Colonic mucosa (tissue), 4 donors: Measurements from ENCODE around the gene GPR141. TPM values are rescaled to one million over a fixed set of nuclear protein-coding genes. Genes with fewer than 3 reads are reported as not detected.

ENCODE experiments used
- DNase-seq: peaks from one replicate; pipeline ENCODE4 v3.0.0-alpha.2; 2020
- H3K27ac ChIP-seq: fragments of 200-600 bp; one replicate; pipeline ENCODE4 v1.8.0; 2021
- H3K27me3 ChIP-seq: fragments of 200-600 bp; one replicate; pipeline ENCODE4 v1.8.0; 2021
- H3K36me3 ChIP-seq: fragments of 200-600 bp; one replicate; pipeline ENCODE4 v1.8.0; 2021
- H3K4me1 ChIP-seq: fragments of 200-600 bp; one replicate; pipeline ENCODE4 v1.8.0; 2021; ENCODE audit warnings: mild to moderate bottlenecking
- H3K4me3 ChIP-seq: fragments of 200-600 bp; one replicate; pipeline ENCODE4 v1.8.0; 2021
- H3K9ac ChIP-seq, 2 donors: one replicate each; pipeline ENCODE4 v1.7.0; 2013; ENCODE audit warnings: control low read depth in 2 of 2, low read depth in 2 of 2, low read length in 2 of 2
- H3K9me3 ChIP-seq: fragments of 200-600 bp; one replicate; pipeline ENCODE4 v1.8.0; 2021
- intact Hi-C: fragments of 100-400 bp; cut with DNase I; formaldehyde crosslinking; loops from one replicate; pipeline ENCODE4 v1.14.1; 2022
- total RNA-seq, 2 donors: library from RNA; stranded (reverse); fragmentation: NEBNext Ultra II Directional in 1 of 2; extraction: Animal tissue kit (Norgen Biotek cat#: 25700) in 1 of 2; gene quantifications; one replicate each; pipeline ENCODE4 v1.2.1, GENCODE V29; 2021
- TF ChIP-seq, protein P1 (sequence below): fragments of 200-600 bp; IDR thresholded peaks from one replicate; pipeline ENCODE4 v1.8.0; 2022; ENCODE audit warnings: antibody characterized with exemption, mild to moderate bottlenecking
- donor health status: healthy.
- donor health status: DM: no; HTN: no; CAD: no.
- donor health status: DM: no; HTN: no; CAD: no.

The GPR141 gene
- total RNA-seq, 2 donors from 2014 or later, result 0.40 to 0.58 TPM

DNA sequence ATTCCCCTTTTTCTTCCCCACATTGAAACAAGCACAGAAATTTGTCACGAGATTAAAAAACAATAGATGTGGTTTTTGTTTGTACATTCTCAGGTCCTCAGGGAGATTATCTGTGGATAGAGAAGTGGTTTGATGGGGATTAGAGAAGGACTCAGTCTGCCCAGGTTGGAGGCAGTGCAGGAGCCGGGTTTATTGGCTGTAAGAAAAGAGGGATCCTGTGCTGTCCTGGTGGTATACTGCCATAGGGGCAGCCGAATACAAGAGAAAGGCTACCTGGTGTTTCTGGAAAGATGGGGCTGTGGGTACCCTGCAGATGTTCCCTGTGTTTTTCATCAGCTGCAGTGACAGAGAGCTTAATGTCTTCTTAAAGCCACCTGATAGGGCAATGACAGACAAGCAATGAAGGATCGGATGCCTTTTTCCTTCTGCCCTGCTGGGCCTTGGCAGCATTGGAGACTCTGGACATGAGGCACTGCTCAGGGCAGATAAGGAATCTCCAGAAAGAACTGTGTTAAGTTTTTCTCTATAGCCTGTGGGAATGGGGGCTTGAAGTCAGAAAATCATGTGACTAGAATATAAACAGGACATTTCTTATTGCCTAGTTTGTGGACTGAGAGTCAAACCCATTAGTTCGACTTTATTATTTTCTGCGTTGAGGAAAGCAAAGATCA, 18.1 kb upstream of the GPR141 start:
- TF ChIP-seq, protein P1, sequence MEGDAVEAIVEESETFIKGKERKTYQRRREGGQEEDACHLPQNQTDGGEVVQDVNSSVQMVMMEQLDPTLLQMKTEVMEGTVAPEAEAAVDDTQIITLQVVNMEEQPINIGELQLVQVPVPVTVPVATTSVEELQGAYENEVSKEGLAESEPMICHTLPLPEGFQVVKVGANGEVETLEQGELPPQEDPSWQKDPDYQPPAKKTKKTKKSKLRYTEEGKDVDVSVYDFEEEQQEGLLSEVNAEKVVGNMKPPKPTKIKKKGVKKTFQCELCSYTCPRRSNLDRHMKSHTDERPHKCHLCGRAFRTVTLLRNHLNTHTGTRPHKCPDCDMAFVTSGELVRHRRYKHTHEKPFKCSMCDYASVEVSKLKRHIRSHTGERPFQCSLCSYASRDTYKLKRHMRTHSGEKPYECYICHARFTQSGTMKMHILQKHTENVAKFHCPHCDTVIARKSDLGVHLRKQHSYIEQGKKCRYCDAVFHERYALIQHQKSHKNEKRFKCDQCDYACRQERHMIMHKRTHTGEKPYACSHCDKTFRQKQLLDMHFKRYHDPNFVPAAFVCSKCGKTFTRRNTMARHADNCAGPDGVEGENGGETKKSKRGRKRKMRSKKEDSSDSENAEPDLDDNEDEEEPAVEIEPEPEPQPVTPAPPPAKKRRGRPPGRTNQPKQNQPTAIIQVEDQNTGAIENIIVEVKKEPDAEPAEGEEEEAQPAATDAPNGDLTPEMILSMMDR, result no peak
- Histone ChIP-seq H3K4me3 (no peak overlapping the region), H3K9ac (no peak overlapping the region), H3K4me1 (no peaks in the 10 kb centered on the region), H3K9me3 (no peaks in the 10 kb centered on the region), H3K36me3 (no peaks in the 10 kb centered on the region), H3K27ac (no peak overlapping the region), H3K27me3 (no peaks in the 10 kb centered on the region)
- intact Hi-C loops, result no loop called here
- DNase-seq, result no peak

DNA sequence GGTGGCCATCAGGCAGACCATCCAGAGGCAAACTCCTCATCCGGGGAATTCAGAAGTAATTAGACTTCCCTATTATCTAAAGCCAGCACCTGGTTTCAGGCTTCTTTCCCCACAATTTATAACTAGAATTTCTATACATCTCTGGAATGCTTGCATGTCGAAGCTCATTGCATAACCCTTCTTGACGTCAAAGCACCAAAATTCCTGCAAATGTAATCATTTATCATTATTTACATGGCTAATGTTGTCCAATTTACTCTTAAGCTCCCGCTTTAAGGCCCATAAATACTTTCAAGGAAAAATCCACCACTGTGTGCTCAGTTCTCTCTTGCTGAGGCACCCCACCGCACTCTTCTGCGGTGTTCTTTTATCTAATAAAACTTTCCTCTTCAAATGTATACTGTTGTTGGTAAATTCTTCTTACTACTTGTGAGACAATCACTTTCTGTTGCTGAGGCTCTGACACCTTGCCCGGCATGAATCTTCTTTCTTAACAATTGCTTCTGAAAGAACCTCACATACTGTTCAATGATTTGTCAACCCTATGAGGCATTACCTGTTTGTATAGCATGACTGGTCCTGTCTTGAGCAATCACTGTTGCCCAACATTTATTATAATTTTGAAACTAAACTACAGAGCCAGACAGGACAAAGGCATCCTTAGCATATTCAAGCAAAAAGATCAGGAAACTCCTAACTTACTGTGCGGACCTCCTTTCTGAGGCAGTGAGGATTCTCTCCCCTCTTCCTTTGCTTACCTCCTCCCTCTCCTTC, 17.4 kb upstream of the GPR141 start:
- TF ChIP-seq, protein P1, result no peak
- H3K4me3 ChIP-seq, result no peak overlapping the region
- no peaks in the 10 kb centered on the region for H3K4me1 ChIP-seq
- intact Hi-C loops, result no loop called here
- no peak for DNase-seq
- H3K9me3 ChIP-seq, result no peaks in the 10 kb centered on the region
- no peak overlapping the region for H3K9ac ChIP-seq
- H3K27me3 ChIP-seq, result no peaks in the 10 kb centered on the region
- no peaks in the 10 kb centered on the region for H3K36me3 ChIP-seq
- no peak overlapping the region for H3K27ac ChIP-seq

DNA sequence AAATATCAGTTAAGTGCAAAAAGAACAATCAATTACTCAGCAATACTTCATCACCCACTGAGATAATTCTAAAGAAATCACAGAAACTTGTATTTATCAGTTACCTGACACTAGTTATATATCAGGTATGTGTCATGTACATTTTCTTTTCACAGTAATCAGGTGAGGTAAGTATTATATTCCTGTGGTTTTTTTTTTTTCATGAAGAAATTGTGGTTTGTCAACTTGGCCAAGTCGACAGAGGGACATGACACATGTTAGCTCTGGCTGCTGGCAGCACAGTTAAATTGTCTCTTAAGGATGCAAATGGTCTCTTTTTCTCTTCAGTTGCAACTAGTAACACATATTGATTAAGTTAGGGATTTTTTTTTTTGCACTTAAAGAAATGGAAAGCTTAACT, 13.7 kb upstream of the GPR141 start:
- TF ChIP-seq, protein P1, result no peak
- DNase-seq, result no peak
- Histone ChIP-seq H3K36me3 (no peaks in the 10 kb centered on the region), H3K9ac (no peak overlapping the region), H3K4me3 (no peak overlapping the region), H3K27me3 (no peaks in the 10 kb centered on the region), H3K4me1 (no peaks in the 10 kb centered on the region), H3K27ac (no peak overlapping the region), H3K9me3 (no peaks in the 10 kb centered on the region)
- intact Hi-C loops, result no loop called here

GRCh38 chr7:37670436-37670835, 13.1 kb upstream of the GPR141 start:
- Histone ChIP-seq H3K9me3 (no peaks in the 10 kb centered on the region), H3K4me3 (no peak overlapping the region), H3K4me1 (no peaks in the 10 kb centered on the region), H3K27ac (no peak overlapping the region), H3K9ac (no peak overlapping the region), H3K27me3 (no peaks in the 10 kb centered on the region), H3K36me3 (no peaks in the 10 kb centered on the region)
- TF ChIP-seq, protein P1, result no peak
- no peak for DNase-seq
- intact Hi-C loops, result no loop called here

DNA sequence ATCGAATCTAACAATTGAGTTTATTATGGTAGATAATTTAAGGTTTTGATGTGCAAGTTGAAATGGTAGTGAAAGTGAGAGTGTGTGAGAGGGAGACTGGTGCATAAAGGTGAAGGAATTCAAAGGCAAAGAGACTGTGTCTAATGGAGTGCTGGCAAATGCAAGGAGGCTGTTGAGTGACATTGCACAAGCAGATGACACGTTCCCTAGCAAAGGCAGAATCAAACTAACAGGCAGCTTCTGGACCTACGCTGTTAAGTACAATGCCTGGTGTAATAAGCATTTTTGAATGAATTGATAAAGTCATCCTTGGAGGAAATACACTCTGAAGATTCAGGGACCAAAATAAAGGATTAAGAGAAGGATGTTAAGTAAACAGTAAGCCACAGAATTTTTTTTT, 11.7 kb upstream of the GPR141 start:
- Histone ChIP-seq H3K9ac (no peak overlapping the region), H3K4me3 (no peak overlapping the region), H3K9me3 (no peaks in the 10 kb centered on the region), H3K36me3 (no peaks in the 10 kb centered on the region), H3K27me3 (no peaks in the 10 kb centered on the region), H3K4me1 (no peaks in the 10 kb centered on the region), H3K27ac (no peak overlapping the region)
- intact Hi-C loops, result no loop called here
- TF ChIP-seq, protein P1, result no peak
- no peak for DNase-seq
